ENCODE data around the gene ERAS.

- TF ChIP-seq CTCF (conservative IDR thresholded peaks at IDR 0.05; ENCODE audit: low read length) (no peak), EZH2phosphoT487 (IDR thresholded peaks at IDR 0.05; ENCODE audit: borderline replicate concordance) (no peak)
Observed at GRCh38 chrX:48801280-48802088, 24.8 kb upstream of the ERAS start, which contains the start of gene HDAC6.

Measured in Loucy (cell line).